Nephron (organoid): ENCODE data around the gene XDH.

Source experiments
- H3K27ac Mint-ChIP-seq, 3 experiments: 2 replicates each; pipeline ENCODE4 v1.8.0; 2020; ENCODE audit warnings: mixed read lengths in 3 of 3, mild to moderate bottlenecking in 2 of 3, moderate library complexity in 1 of 3
- H3K27me3 Mint-ChIP-seq: 2 replicates; pipeline ENCODE4 v1.8.0; 2021; ENCODE audit warnings: low read depth, mild to moderate bottlenecking, moderate library complexity, mixed read lengths
- H3K36me3 Mint-ChIP-seq: 2 replicates; pipeline ENCODE4 v1.8.0; 2020; ENCODE audit warnings: low read depth, mixed read lengths
- H3K4me1 Mint-ChIP-seq: 2 replicates; pipeline ENCODE4 v1.8.0; 2020; ENCODE audit warnings: mixed read lengths
- H3K4me3 Mint-ChIP-seq, 3 experiments: 2 replicates each; pipeline ENCODE4 v1.8.0; 2020; ENCODE audit warnings: mild to moderate bottlenecking in 3 of 3, mixed read lengths in 3 of 3, moderate library complexity in 2 of 3
- H3K9me3 Mint-ChIP-seq: 2 replicates; pipeline ENCODE4 v1.8.0; 2020; ENCODE audit warnings: mixed read lengths
- CTCF ChIP-seq, 3 experiments: fragments of 200-600 bp; sonication (generic); IDR thresholded peaks; one replicate each; pipeline ENCODE4 v1.5.0; 2021; ENCODE audit warnings: antibody characterized with exemption in 3 of 3; ENCODE audit not compliant: unreplicated experiment in 3 of 3

XDH gene

GRCh38 chr2:31413025-31413424 lies 1.5 kb downstream of the XDH start:
- Mint-ChIP-seq H3K27ac (no peak overlapping the region), H3K4me1 (no peaks in the 10 kb centered on the region), H3K27me3 (peaks cover 26% of the 10 kb centered on the region), H3K9me3 (no peaks in the 10 kb centered on the region), H3K36me3 (no peaks in the 10 kb centered on the region), H3K4me3 (no peak overlapping the region)
- no peak for TF ChIP-seq CTCF (IDR thresholded peaks at IDR 0.05; ENCODE audit: unreplicated experiment in 3 of 3)

- Mint-ChIP-seq H3K27ac (no peak overlapping the region), H3K4me3 (no peak overlapping the region), H3K36me3 (no peaks in the 10 kb centered on the region)
Measured at GRCh38 chr2:31411771-31412170, 2.8 kb downstream of the XDH start.

GRCh38 chr2:31406593-31407385 lies 7.8 kb downstream of the XDH start:
- H3K27ac Mint-ChIP-seq = no peak overlapping the region
- peaks cover 8% of the 10 kb centered on the region for H3K27me3 Mint-ChIP-seq
- no peak for TF ChIP-seq CTCF (IDR thresholded peaks at IDR 0.05; ENCODE audit: unreplicated experiment in 3 of 3)
- no peaks in the 10 kb centered on the region for H3K36me3 Mint-ChIP-seq
- no peaks in the 10 kb centered on the region for H3K9me3 Mint-ChIP-seq
- no peaks in the 10 kb centered on the region for H3K4me1 Mint-ChIP-seq
- H3K4me3 Mint-ChIP-seq = no peak overlapping the region

More at GRCh38 chr2:31411771-31412170, 2.8 kb downstream of the XDH start:
- Mint-ChIP-seq H3K27me3 (peaks cover 26% of the 10 kb centered on the region), H3K4me1 (no peaks in the 10 kb centered on the region), H3K9me3 (no peaks in the 10 kb centered on the region)
- TF ChIP-seq CTCF (IDR thresholded peaks at IDR 0.05; ENCODE audit: unreplicated experiment in 3 of 3) = no peak

GRCh38 chr2:31404827-31405226 lies 9.7 kb downstream of the XDH start:
- no peaks in the 10 kb centered on the region for H3K9me3 Mint-ChIP-seq
- TF ChIP-seq CTCF (IDR thresholded peaks at IDR 0.05; ENCODE audit: unreplicated experiment in 3 of 3) = no peak
- H3K27ac Mint-ChIP-seq = no peak overlapping the region
- H3K36me3 Mint-ChIP-seq = no peaks in the 10 kb centered on the region
- H3K4me3 Mint-ChIP-seq = no peak overlapping the region
- H3K27me3 Mint-ChIP-seq = peaks cover 7% of the 10 kb centered on the region
- H3K4me1 Mint-ChIP-seq = no peaks in the 10 kb centered on the region

- H3K4me1 Mint-ChIP-seq = no peaks in the 10 kb centered on the region
- H3K4me3 Mint-ChIP-seq = no peak overlapping the region
- H3K36me3 Mint-ChIP-seq = no peaks in the 10 kb centered on the region
- H3K27ac Mint-ChIP-seq = no peak overlapping the region
- no peak for TF ChIP-seq CTCF (IDR thresholded peaks at IDR 0.05; ENCODE audit: unreplicated experiment in 3 of 3)
- no peaks in the 10 kb centered on the region for H3K9me3 Mint-ChIP-seq
- peaks cover 5% of the 10 kb centered on the region for H3K27me3 Mint-ChIP-seq
Measured at GRCh38 chr2:31404302-31404701, 10.2 kb downstream of the XDH start.

- TF ChIP-seq CTCF (IDR thresholded peaks at IDR 0.05; ENCODE audit: unreplicated experiment in 3 of 3) = no peak
- H3K27me3 Mint-ChIP-seq = peaks cover 3% of the 10 kb centered on the region
- no peak overlapping the region for H3K27ac Mint-ChIP-seq
- no peaks in the 10 kb centered on the region for H3K4me1 Mint-ChIP-seq
- H3K36me3 Mint-ChIP-seq = no peaks in the 10 kb centered on the region
- H3K4me3 Mint-ChIP-seq = no peak overlapping the region
- no peaks in the 10 kb centered on the region for H3K9me3 Mint-ChIP-seq
Measured at GRCh38 chr2:31402388-31402787, 12.2 kb downstream of the XDH start.
